ENCODE measurements around the gene RMI1.
"Not testable (repeated sequence)": the region's sequence is repeated elsewhere in the genome, so short reads cannot be mapped to it uniquely, and the experiment has no call there.

DNA sequence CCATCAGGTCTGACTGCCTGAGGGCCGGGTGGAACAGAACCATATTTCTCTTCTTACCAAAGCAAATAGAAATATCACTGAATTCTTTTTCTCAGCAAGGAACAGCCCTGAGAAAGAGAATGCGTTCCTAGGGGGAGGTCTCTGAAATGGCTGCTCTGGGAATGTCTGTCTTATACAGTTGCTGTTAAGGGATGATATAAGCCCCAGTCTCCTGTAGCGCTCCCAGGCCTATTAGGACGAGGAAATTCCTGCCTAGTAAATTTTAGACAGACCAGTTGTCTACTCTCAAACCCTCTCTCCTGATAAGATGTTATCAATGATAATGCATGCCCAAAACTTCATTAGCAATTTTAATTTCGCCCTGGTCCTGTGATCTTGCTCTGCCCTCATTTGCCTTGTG lies 61.3 kb downstream of the RMI1 start:
- not testable (repeated sequence) for TF ChIP-seq POLR2A (IDR thresholded peaks at IDR 0.05)
- TF ChIP-seq, protein P1, sequence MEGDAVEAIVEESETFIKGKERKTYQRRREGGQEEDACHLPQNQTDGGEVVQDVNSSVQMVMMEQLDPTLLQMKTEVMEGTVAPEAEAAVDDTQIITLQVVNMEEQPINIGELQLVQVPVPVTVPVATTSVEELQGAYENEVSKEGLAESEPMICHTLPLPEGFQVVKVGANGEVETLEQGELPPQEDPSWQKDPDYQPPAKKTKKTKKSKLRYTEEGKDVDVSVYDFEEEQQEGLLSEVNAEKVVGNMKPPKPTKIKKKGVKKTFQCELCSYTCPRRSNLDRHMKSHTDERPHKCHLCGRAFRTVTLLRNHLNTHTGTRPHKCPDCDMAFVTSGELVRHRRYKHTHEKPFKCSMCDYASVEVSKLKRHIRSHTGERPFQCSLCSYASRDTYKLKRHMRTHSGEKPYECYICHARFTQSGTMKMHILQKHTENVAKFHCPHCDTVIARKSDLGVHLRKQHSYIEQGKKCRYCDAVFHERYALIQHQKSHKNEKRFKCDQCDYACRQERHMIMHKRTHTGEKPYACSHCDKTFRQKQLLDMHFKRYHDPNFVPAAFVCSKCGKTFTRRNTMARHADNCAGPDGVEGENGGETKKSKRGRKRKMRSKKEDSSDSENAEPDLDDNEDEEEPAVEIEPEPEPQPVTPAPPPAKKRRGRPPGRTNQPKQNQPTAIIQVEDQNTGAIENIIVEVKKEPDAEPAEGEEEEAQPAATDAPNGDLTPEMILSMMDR (IDR thresholded peaks at IDR 0.05) = not testable (repeated sequence)

Data from ovary (tissue), 3 donors.